ENCODE measurements around the gene DHRSX. TPM values are rescaled to one million over a fixed set of nuclear protein-coding genes. Genes with fewer than 3 reads are reported as not detected.
"Not testable (repeated sequence)": the region's sequence is repeated elsewhere in the genome, so short reads cannot be mapped to it uniquely, and the experiment has no call there.

The DHRSX gene
- total RNA-seq, 1 donor from 2014 or later: 16.1 TPM

DNA sequence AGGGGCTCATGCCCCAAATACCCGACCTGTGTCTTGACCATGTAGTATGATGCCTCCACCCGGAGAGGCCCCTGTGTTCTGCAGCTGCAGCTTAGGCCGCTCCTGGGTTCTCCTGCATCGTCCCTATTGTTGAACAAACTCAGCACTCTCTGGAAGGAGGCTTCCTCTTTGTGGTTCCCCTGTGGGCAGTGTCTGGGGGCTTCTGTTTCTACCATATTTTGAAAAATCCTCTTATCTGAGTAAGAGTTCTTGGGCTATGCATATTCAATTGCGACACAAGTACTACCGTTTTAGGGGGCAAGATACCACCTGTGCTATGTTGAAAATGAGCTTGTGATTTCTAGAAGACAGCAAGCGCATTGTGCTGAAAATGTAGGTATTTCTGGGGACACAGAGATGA, 276.6 kb downstream of the DHRSX start:
- no peak for DNase-seq (ENCODE audit: low spot score)

DNA sequence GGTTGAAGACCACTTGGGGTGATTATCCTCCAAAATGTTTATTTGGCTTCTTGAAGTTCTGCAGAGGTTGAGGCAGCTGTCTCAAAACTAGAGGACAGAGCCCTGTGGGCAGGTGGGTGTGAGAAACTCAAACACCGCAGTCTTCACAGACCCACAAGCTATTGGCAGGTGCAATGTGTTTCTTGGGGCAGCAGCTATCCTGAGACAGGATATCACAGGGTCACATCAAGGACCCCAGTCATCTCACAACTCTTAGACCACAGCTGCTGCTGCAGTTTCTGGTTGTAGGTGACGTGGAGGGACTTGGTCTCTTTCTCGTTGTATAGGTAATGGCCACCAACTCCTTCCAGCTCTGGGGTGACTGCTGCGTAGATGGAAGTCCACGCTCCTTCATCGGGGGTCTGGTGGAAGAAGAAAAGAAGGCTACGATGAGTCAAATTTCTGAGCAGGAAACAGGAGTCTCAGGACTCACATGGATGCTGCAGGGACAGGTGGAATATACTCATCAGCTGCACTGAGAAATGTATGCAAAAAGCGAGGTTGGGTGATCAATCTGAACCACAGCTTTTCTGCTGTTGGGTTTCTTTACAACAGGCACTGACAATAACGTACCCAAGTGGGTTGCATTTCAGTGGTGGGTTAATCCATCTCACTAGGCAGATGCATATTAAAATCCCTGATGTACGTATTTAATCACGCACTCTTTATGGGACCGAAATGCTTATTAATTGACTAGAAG, 279.8 kb downstream of the DHRSX start:
- no peak for DNase-seq (ENCODE audit: low spot score)

DNA sequence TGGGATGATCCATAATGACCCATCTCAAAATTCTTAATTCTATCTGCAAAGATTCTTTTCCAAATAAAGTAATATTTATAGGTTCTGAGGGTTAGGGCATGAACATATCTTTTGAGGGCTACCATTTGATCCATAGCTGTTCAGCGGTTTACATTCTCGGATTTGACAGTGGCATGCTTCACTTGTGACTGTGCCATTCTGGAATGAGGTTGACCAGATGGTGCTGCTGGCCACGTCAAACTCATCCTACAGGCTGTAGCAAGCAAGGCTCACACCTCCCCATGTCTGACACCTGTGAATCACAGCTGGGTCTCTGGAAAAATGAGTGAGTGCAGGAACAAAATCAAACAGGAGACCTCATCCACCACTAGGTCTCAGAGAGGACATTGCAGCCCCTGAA, 280.5 kb downstream of the DHRSX start:
- no peak for DNase-seq (ENCODE audit: low spot score)

DNA sequence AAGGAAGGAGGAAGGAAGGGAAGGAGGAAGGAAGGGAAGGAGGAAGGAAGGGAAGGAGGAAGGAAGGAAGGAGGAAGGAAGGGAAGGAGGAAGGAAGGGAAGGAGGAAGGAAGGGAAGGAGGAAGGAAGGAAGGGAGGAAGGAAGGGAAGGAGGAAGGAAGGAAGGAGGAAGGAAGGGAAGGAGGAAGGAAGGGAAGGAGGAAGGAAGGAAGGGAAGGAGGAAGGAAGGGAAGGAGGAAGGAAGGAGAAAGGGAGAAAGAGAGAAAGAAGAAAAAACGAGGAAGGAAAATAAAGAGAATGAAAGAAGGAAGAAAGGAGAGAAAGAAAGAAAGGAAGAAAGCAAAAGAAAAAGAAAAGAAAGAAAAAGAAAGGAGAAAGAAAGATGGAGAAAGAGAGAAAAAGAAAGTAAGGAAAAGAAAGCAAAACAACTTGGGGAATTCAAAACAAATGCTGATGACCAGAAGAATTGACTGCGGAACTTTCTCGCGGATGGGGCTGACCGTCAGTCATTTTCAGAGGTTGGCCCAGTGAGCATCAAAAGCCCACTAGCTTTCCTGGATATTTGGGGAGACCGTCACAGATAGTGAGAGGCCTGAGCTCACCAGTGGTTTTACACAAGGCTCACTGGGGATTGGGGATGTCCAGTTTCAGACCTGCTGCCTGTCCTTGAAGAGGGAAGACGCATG, 286.5 kb downstream of the DHRSX start:
- DNase-seq (ENCODE audit: low spot score): not testable (repeated sequence)

DNA sequence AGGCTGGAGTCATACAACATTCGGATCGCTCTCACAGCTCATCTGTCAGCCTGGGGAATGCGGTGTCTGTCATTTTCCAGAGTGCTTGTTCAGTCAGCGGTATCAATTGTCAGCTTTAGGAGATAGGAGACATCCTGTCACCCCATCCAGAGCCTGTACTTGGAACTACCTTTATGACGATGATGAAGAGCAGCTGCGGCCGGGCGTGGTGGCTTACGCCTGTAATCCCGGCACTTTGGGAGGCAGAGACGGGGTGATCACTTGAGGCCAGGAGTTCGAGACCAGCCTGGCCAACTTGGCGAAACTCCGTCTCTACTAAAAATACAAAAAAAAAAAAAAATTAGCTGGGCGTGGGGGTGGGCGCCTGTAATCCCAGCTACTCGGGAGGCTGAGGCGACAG, 289.1 kb downstream of the DHRSX start:
- not testable (repeated sequence) for DNase-seq (ENCODE audit: low spot score)

DNA sequence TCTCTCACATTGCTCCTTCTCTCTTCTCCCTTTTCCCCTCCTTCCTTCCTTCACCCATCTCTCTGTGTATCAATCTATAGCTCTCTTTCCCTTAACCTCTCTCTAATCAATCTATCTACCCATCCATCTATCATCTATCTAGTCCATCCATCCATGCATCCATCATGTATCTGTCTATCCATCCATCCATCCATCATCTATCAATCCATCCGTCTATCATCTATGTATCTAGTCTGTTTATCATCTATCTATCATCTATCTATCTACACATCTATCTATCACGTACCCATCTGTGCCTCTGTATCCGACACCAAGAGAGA, 307.5 kb downstream of the DHRSX start:
- no peak for DNase-seq (ENCODE audit: low spot score)

DNA sequence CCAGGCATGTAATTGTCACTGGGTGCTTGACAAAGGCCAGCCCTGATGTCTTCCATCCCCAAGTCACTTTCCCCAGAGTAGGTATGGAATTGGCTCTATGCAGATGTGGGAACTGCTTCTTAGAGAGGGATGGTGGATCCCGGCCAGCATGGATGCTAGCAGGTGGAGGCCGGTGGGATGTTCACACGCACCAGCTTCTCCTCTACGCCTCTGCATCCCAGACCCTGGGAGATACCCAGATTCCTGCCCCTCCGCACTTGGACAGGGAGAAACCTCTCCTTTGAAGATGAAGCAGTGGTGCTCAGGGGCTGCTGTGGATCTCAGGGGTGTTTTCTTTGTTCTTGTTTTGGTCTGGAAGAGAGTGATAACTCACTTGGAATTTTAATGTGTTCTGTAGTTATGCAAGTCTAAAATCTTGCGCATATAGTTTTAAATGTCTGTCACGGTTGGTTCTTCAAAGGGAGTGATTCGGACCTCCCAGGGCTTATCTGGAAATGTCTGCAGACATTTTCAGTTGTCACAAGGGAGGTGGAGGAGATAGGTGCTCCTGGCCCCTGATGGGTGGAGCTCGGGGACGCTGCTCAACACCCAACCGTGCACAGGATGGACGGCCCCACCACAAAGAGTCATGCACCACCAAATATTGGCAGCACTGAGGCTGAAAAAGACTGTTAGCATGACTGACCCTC, 308.0 kb downstream of the DHRSX start:
- DNase-seq (ENCODE audit: low spot score): no peak

DNA sequence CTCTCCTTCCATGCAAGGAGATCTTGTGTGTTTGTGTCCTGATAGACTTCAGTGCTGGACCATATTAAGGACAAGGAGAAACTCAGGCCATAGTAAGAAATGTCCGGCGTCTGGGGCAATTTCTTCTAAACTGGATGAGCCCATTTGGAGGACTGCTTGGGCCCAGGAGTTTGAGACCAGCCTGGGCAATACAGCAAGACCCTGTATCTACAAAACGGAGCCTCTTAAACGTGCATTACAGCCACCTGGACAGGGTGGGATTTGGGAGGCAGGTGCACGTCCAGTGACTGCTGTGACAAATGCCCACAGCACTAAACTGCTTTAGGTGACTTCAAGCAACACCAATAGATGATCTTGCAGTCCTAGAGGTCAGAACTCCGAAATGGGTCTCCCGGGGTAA, 311.9 kb downstream of the DHRSX start:
- DNase-seq (ENCODE audit: low spot score): no peak

DNA sequence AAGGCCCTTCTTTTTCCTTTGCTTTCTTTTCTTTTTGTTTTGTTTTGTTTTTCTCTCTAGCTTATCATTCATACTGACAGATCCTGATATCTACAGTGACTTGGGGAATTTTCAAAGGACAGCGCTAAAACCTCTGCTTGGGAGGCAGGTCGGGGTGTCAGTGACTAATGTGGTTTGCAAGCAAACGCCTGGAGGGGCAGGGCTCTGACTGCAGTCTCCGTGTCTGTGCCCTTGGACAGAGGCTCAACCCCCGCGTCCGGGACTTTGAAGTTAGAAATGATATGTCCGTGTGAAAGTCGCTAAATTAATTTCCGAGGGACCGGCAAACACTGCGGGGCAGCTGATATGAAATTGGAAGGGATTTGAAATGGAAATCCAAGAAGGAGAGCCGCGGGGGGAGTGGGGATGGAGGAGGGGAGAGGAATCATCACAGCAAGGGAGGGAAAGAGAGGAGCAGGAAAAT, 312.4 kb downstream of the DHRSX start:
- peak; percentile 2 for DNase-seq (ENCODE audit: low spot score)

DNA sequence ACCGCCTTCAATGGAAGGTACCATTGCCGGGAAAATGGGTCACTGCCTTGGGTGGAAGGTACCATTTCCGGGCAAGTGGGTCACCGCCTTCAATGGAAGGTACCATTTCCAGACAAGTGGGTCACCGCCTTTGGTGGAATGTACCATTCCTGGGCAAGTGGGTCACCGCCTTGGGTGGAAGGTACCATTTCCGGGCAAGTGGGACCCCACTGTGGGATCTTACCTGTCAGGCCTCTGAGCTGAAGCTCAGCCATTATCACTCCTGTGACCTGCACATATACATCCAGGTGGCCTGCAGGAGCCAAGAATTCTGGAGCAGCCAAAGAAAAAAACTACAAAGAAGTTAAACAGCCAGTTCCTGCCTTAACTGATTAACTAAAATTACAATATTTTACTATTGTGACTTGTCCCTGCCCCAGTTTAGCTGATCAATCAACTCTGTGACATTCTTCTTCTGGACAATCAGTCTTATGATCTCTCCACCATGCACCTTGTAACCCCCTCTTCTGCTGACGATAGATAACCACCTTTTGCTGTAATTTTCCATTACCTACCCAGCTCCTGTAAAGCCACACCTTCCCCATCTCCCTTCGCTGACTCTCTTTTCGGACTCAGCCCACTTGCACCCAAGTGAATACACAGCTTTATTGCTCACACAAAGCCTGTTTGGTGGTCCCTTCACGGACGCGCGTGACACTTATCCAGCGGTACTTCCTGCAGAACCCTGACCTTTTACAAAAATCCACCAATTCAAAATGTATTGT, 313.2 kb downstream of the DHRSX start:
- DNase-seq (ENCODE audit: low spot score): no peak

DNA sequence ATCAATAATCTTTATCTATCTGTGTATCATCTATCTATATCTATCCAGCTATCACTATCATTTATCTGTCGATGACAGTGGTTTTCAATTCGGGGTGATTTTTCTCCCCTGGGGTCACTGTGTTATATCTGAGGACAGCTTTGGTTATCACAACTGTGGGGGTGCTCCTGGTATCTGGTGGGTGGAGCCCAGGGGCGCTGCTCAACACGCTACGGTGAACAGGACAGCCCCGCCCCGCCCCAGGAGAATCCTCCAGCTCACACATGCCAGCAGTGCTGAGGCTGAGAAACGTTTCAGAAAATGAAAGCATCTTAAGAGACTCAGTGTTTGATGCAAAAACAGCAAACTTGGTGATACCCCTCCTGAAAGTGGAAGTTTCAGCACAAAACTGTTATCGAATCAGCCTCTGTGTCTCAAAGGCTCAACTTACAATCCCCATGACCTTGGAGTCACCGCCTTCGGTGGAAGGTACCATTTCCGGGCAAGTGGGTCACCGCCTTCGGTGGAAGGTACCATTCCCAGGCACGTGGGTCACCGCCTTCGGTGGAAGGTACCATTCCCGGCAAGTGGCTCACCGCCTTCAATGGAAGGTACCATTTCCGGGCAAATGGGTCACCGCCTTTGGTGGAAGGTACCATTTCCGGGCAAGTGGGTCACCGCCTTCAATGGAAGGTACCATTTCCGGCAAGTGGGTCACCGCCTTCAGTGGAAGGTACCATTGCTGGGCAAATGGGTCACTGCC, 315.3 kb downstream of the DHRSX start:
- no peak for DNase-seq (ENCODE audit: low spot score)

DNA sequence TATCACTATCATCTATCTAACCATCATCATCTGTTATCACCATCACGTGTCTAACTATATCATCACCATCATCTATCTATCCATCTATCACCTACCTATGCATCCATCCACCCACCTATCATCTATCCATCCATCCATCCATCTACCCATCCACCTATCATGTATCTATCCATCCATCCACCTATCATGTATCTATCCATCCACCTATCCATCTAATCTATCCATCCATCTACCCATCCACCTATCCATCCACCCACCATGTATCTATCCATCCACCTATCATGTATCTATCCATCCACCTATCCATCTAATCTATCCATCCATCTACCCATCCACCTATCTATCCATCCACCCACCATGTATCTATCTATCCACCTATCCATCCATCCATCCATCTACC, 316.7 kb downstream of the DHRSX start:
- no peak for DNase-seq (ENCODE audit: low spot score)

DNA sequence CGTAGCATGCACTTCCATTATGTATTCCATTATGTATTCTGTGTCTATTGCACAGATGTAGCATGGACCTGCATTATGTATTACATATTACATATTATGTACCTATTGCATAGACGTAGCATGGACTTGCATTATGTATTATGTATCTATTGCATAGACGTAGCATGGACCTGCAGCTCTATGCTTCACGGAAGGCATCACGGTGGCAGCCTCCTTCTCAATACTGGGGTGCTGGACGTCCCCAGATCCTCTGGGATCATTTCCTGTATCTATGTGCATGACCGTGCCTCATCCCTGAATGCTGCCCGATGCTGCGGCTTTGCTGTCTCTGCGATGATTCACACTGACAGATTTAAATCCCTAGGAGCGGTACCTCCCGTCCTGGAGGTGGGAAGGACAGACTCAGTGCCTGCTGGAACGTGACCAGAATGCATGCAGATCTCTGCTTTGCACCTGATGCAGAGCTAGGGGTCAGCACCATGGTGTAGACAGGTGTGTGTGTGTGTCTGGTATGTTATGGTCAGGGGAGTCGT, 317.5 kb downstream of the DHRSX start:
- peak; percentile 16 for DNase-seq (ENCODE audit: low spot score)

DNA sequence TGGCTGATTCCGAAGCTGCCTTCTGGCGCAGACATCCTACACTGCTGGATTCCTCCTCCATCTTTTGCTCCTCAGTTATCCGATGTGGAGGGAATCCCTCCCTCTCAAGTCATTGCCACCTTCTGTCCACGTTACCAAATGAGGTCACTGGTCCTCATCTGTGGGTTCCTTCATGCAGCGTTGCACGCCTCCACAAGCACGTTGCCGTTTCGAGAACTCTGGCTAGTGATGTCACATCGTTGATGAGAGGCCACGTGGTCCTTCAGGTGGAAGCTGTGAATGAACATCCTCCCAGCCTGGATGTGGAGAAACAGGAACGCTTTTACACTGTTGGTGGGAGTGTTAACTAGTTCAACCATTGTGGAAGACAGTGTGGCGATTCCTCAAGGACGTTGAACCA, 323.2 kb downstream of the DHRSX start:
- DNase-seq (ENCODE audit: low spot score): no peak

DNA sequence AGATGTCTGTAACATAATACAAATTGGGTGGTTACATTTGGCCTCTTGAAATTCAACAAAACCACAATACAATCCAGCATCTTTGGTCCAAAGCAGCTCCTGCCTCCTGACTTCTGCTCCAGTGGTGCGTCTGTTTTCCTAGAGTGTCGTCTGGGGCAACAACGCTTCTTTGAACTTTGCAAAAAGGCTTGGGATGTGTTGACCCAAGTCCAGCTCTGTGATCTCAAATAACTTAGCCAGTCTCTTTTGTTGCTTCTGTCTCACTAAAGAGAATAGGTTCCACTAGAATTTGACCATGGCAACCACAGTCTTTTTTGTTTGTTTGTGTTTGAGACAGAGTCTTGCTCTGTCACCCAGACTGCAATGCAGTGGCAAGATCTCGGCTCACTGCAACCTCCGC, 324.0 kb downstream of the DHRSX start:
- no peak for DNase-seq (ENCODE audit: low spot score)

DNA sequence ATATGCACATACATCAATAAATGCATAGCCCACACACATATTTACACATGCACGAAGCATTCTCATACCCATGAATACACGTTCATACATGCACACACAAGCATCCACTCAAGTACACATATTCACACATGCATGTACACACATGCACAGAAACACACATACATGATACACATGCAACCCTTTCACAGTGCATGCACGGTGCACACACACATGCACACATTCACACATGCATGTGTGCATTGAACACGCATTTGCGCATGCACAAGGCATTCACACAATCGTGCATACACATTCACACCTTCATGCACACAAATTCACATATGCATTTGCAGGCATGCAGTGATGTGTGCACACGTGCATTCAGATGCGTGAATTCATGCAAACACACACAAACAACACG, 324.5 kb downstream of the DHRSX start:
- DNase-seq (ENCODE audit: low spot score): no peak

DNA sequence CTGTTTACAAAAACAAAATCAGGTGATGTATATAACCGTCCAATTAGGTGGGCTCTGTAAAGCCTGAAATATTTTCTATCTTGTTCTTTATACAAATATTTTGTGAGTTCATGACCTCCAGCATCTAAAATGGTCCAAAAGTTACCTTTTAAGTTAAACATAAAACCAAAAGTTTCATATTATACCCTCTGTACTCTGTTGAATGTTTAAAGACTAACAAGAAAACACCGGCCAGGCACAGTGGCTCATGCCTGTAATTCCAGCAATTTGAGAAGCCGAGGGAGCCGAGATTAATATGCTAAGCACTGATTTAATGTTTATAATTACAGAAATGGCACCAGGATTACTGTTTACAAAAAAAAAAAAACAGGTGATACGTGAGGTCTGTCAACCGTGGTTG, 328.4 kb downstream of the DHRSX start:
- no peak for DNase-seq (ENCODE audit: low spot score)
